ENCODE data around the gene PCP2.

Gene PCP2

GRCh38 chr19:7622933-7623685 lies 10.4 kb downstream of the PCP2 start:
- TF ChIP-seq CTCF (IDR thresholded peaks at IDR 0.05; ENCODE audit: insufficient read depth, low read depth, low read length, missing control alignments), result no peak
- no peak overlapping the region for H3K4me3 ChIP-seq (ENCODE audit: low read length)
- DNase-seq (ENCODE audit: low read depth), result no peak

GRCh38 chr19:7620442-7621412 lies 12.8 kb downstream of the PCP2 start:
- no peak for DNase-seq (ENCODE audit: low read depth)
- no peak overlapping the region for H3K4me3 ChIP-seq (ENCODE audit: low read length)
- no peak for TF ChIP-seq CTCF (IDR thresholded peaks at IDR 0.05; ENCODE audit: insufficient read depth, low read depth, low read length, missing control alignments)

GRCh38 chr19:7619671-7620441 lies 13.7 kb downstream of the PCP2 start:
- no peak overlapping the region for H3K4me3 ChIP-seq (ENCODE audit: low read length)
- no peak for TF ChIP-seq CTCF (IDR thresholded peaks at IDR 0.05; ENCODE audit: insufficient read depth, low read depth, low read length, missing control alignments)
- no peak for DNase-seq (ENCODE audit: low read depth)

- no peak overlapping the region for H3K4me3 ChIP-seq (ENCODE audit: low read length)
- DNase-seq (ENCODE audit: low read depth), result peak; percentile 36
- no peak for TF ChIP-seq CTCF (IDR thresholded peaks at IDR 0.05; ENCODE audit: insufficient read depth, low read depth, low read length, missing control alignments)
These were observed 14.6 kb downstream of the PCP2 start for GRCh38 chr19:7618771-7619510.

GRCh38 chr19:7618348-7618747 lies 15.2 kb downstream of the PCP2 start:
- no peak for TF ChIP-seq CTCF (IDR thresholded peaks at IDR 0.05; ENCODE audit: insufficient read depth, low read depth, low read length, missing control alignments)
- no peak overlapping the region for H3K4me3 ChIP-seq (ENCODE audit: low read length)
- DNase-seq (ENCODE audit: low read depth), result no peak

- no peak for DNase-seq (ENCODE audit: low read depth)
- no peak for TF ChIP-seq CTCF (IDR thresholded peaks at IDR 0.05; ENCODE audit: insufficient read depth, low read depth, low read length, missing control alignments)
- no peak overlapping the region for H3K4me3 ChIP-seq (ENCODE audit: low read length)
These were observed 15.8 kb downstream of the PCP2 start for GRCh38 chr19:7617735-7618134.

Measured in epithelial cell of esophagus (primary cell).